ENCODE data around the gene EIF4B.

EIF4B gene

GRCh38 chr12:53056901-53057300 is 50.6 kb downstream of the EIF4B start:
- no peak for DNase-seq (ENCODE audit: insufficient read length)
- TF ChIP-seq TAF1 (IDR thresholded peaks at IDR 0.05; ENCODE audit: borderline replicate concordance, low read depth, low read length) = no peak
- TF ChIP-seq POLR2A (IDR thresholded peaks at IDR 0.05; ENCODE audit: low read depth, low read length) = no peak
- TF ChIP-seq POLR2AphosphoS5 (IDR thresholded peaks at IDR 0.05; ENCODE audit: low read depth, low read length) = no peak
- no peak for FAIRE-seq

- DNase-seq (ENCODE audit: insufficient read length) (no peak), FAIRE-seq (no peak)
- TF ChIP-seq POLR2A (IDR thresholded peaks at IDR 0.05; ENCODE audit: low read depth, low read length) (no peak), POLR2AphosphoS5 (IDR thresholded peaks at IDR 0.05; ENCODE audit: low read depth, low read length) (no peak), TAF1 (IDR thresholded peaks at IDR 0.05; ENCODE audit: borderline replicate concordance, low read depth, low read length) (no peak)
Observed at GRCh38 chr12:53057816-53058500, 51.7 kb downstream of the EIF4B start.

- FAIRE-seq (no peak), DNase-seq (ENCODE audit: insufficient read length) (no peak)
- TF ChIP-seq TAF1 (IDR thresholded peaks at IDR 0.05; ENCODE audit: borderline replicate concordance, low read depth, low read length) (no peak), POLR2A (IDR thresholded peaks at IDR 0.05; ENCODE audit: low read depth, low read length) (no peak), POLR2AphosphoS5 (IDR thresholded peaks at IDR 0.05; ENCODE audit: low read depth, low read length) (no peak)
Observed at GRCh38 chr12:53058674-53059433, 52.6 kb downstream of the EIF4B start.

- DNase-seq (ENCODE audit: insufficient read length) (no peak), FAIRE-seq (no peak)
- no peak for TF ChIP-seq POLR2A (IDR thresholded peaks at IDR 0.05; ENCODE audit: low read depth, low read length)
- no peak for TF ChIP-seq POLR2AphosphoS5 (IDR thresholded peaks at IDR 0.05; ENCODE audit: low read depth, low read length)
- TF ChIP-seq TAF1 (IDR thresholded peaks at IDR 0.05; ENCODE audit: borderline replicate concordance, low read depth, low read length) = no peak
Observed at GRCh38 chr12:53059434-53060063, 53.3 kb downstream of the EIF4B start.

GRCh38 chr12:53060064-53060720 is 53.9 kb downstream of the EIF4B start:
- no peak for TF ChIP-seq POLR2AphosphoS5 (IDR thresholded peaks at IDR 0.05; ENCODE audit: low read depth, low read length)
- TF ChIP-seq TAF1 (IDR thresholded peaks at IDR 0.05; ENCODE audit: borderline replicate concordance, low read depth, low read length) = no peak
- TF ChIP-seq POLR2A (IDR thresholded peaks at IDR 0.05; ENCODE audit: low read depth, low read length) = no peak
- no peak for FAIRE-seq
- DNase-seq (ENCODE audit: insufficient read length) = no peak

GRCh38 chr12:53060721-53061276 is 54.5 kb downstream of the EIF4B start:
- no peak for FAIRE-seq
- TF ChIP-seq TAF1 (IDR thresholded peaks at IDR 0.05; ENCODE audit: borderline replicate concordance, low read depth, low read length) (no peak), POLR2AphosphoS5 (IDR thresholded peaks at IDR 0.05; ENCODE audit: low read depth, low read length) (no peak), POLR2A (IDR thresholded peaks at IDR 0.05; ENCODE audit: low read depth, low read length) (no peak)

GRCh38 chr12:53061404-53062010 is 55.3 kb downstream of the EIF4B start:
- no peak for DNase-seq (ENCODE audit: insufficient read length)
- TF ChIP-seq POLR2A (IDR thresholded peaks at IDR 0.05; ENCODE audit: low read depth, low read length) (no peak), POLR2AphosphoS5 (IDR thresholded peaks at IDR 0.05; ENCODE audit: low read depth, low read length) (no peak), TAF1 (IDR thresholded peaks at IDR 0.05; ENCODE audit: borderline replicate concordance, low read depth, low read length) (no peak)
- FAIRE-seq = no peak

More at GRCh38 chr12:53060721-53061276, 54.5 kb downstream of the EIF4B start:
- DNase-seq (ENCODE audit: insufficient read length) = no peak

- DNase-seq (ENCODE audit: insufficient read length) = no peak
- FAIRE-seq = no peak
- TF ChIP-seq POLR2A (IDR thresholded peaks at IDR 0.05; ENCODE audit: low read depth, low read length) (no peak), TAF1 (IDR thresholded peaks at IDR 0.05; ENCODE audit: borderline replicate concordance, low read depth, low read length) (no peak), POLR2AphosphoS5 (IDR thresholded peaks at IDR 0.05; ENCODE audit: low read depth, low read length) (peak; percentile 28; the same call in 1 of the 2 replicates)
Observed at GRCh38 chr12:53062011-53062961, 56.0 kb downstream of the EIF4B start.

GRCh38 chr12:53062977-53063707 is 56.9 kb downstream of the EIF4B start:
- no peak for DNase-seq (ENCODE audit: insufficient read length)
- FAIRE-seq = no peak

More at GRCh38 chr12:53062977-53063707, 56.9 kb downstream of the EIF4B start:
- TF ChIP-seq TAF1 (IDR thresholded peaks at IDR 0.05; ENCODE audit: borderline replicate concordance, low read depth, low read length) (no peak), POLR2AphosphoS5 (IDR thresholded peaks at IDR 0.05; ENCODE audit: low read depth, low read length) (no peak), POLR2A (IDR thresholded peaks at IDR 0.05; ENCODE audit: low read depth, low read length) (no peak)

All from GM12892 (cell line).